ENCODE measurements around the gene KCNK15.

The KCNK15 gene

GRCh38 chr20:44714701-44715498 is 30.8 kb upstream of the KCNK15 start, which contains the start of gene CCN5:
Gene CCN5 (plus strand): TSS chr20:44715369. CDS start chr20:44715391, 22 bp downstream.
- FAIRE-seq = peak; percentile 76
- DNase-seq (ENCODE audit: insufficient read length, low spot score) = peak; percentile 90

- FAIRE-seq = peak; percentile 92
- no peak for DNase-seq (ENCODE audit: insufficient read length, low spot score)
Measured at GRCh38 chr20:44715499-44716308, 30.0 kb upstream of the KCNK15 start.

GRCh38 chr20:44716309-44717106 is 29.2 kb upstream of the KCNK15 start:
- peak; percentile 88 for FAIRE-seq

GRCh38 chr20:44717986-44718385 is 27.7 kb upstream of the KCNK15 start:
- DNase-seq (ENCODE audit: insufficient read length, low spot score) (no peak), FAIRE-seq (peak; percentile 93)

More at GRCh38 chr20:44716309-44717106, 29.2 kb upstream of the KCNK15 start:
- no peak for DNase-seq (ENCODE audit: insufficient read length, low spot score)

GRCh38 chr20:44719841-44720240 is 25.8 kb upstream of the KCNK15 start:
- DNase-seq (ENCODE audit: insufficient read length, low spot score) (no peak), FAIRE-seq (no peak)

- FAIRE-seq = peak; percentile 99
- DNase-seq (ENCODE audit: insufficient read length, low spot score) = peak; percentile 98
Measured at GRCh38 chr20:44720621-44720996, 25.1 kb upstream of the KCNK15 start.

- DNase-seq (ENCODE audit: insufficient read length, low spot score) (no peak), FAIRE-seq (peak; percentile 93)
Measured at GRCh38 chr20:44720997-44721784, 24.5 kb upstream of the KCNK15 start.

- DNase-seq (ENCODE audit: insufficient read length, low spot score) (no peak), FAIRE-seq (no peak)
Measured at GRCh38 chr20:44721785-44722054, 23.9 kb upstream of the KCNK15 start.

- FAIRE-seq = no peak
- no peak for DNase-seq (ENCODE audit: insufficient read length, low spot score)
Measured at GRCh38 chr20:44722990-44723389, 22.7 kb upstream of the KCNK15 start.

GRCh38 chr20:44723391-44723790 is 22.3 kb upstream of the KCNK15 start:
- DNase-seq (ENCODE audit: insufficient read length, low spot score) (no peak), FAIRE-seq (peak; percentile 94)

GRCh38 chr20:44723798-44724362 is 21.8 kb upstream of the KCNK15 start:
- no peak for DNase-seq (ENCODE audit: insufficient read length, low spot score)
- no peak for FAIRE-seq

- no peak for DNase-seq (ENCODE audit: insufficient read length, low spot score)
- peak; percentile 94 for FAIRE-seq
Measured at GRCh38 chr20:44724423-44725091, 21.1 kb upstream of the KCNK15 start.

- DNase-seq (ENCODE audit: insufficient read length, low spot score) = no peak
- FAIRE-seq = no peak
Measured at GRCh38 chr20:44725837-44726236, 19.8 kb upstream of the KCNK15 start.

- FAIRE-seq = no peak
- no peak for DNase-seq (ENCODE audit: insufficient read length, low spot score)
Measured at GRCh38 chr20:44727039-44727438, 18.6 kb upstream of the KCNK15 start.

- FAIRE-seq = no peak
- no peak for DNase-seq (ENCODE audit: insufficient read length, low spot score)
Measured at GRCh38 chr20:44727651-44728050, 18.0 kb upstream of the KCNK15 start.

- FAIRE-seq (peak; percentile 100), DNase-seq (ENCODE audit: insufficient read length, low spot score) (peak; percentile 100)
Measured at GRCh38 chr20:44728801-44729443, 16.7 kb upstream of the KCNK15 start.

- peak; percentile 75 for DNase-seq (ENCODE audit: insufficient read length, low spot score)
Measured at GRCh38 chr20:44730441-44730840, 15.2 kb upstream of the KCNK15 start.

GRCh38 chr20:44731657-44732056 is 14.0 kb upstream of the KCNK15 start:
- DNase-seq (ENCODE audit: insufficient read length, low spot score) = no peak
- no peak for FAIRE-seq

More at GRCh38 chr20:44730441-44730840, 15.2 kb upstream of the KCNK15 start:
- FAIRE-seq = peak; percentile 99

- FAIRE-seq (no peak), DNase-seq (ENCODE audit: insufficient read length, low spot score) (no peak)
Measured at GRCh38 chr20:44732327-44732726, 13.3 kb upstream of the KCNK15 start.

Measured in HTR-8/SVneo (cell line).